HG02571 (cell line): ENCODE data around the gene DCAF11.

Experiments used
- ATAC-seq: cut with Tn5 transposase; IDR thresholded peaks from one replicate; pipeline ENCODE4 v1.9.1; 2021; ENCODE audit warnings: mild to moderate bottlenecking, moderate library complexity; ENCODE audit not compliant: unreplicated experiment

Gene DCAF11

DNA sequence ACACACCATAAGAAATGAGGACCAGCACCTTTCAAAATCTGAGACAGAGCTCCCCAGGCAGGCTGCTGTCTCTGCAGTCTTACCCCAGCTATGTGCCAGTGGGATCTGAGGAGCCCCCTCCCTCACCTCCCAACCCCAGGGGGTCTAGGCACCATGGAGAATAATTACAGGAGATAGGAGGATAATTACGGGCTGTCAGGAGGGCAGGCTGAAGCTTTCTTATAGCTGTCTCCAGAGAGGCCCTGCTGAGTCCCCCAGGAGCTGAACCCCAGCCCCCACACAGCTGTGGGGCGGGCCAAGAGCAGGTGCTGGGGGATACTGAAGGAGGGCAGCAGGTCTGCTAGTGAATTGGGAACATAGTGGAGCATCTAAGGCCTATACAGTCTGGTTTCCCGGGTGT, 36.4 kb upstream of the DCAF11 start:
- no peak for ATAC-seq

DNA sequence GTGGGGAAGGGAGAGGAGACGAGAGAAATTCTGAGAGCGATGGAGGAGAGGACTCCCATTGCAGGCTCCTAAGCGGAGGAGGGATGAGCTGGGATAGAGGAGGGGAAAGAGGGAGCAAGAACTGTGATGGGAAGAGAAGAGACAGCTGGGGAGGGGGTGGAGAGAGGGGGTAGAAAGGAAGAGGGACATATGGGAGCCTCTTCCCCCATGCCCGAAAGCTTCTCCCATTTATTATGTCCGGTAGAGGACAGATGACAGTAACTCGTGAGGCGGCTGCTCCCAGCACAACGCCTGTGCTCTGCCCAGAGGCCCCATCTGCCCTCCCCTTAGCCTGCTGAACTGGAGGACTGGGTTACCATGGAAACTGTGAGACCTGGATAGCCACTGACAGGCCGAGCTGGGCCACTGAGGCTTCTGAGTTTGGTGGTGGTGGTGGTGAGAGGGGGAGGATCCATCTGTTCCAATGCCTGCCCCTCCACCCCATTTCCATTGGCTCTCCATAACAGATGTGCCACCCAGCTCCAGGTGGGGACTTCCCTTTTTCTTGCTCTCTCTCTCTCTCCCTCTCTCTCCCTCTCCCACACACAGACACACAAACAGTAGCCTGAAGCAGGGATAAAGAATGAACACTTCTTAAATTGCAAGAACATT, 35.0 kb upstream of the DCAF11 start:
- ATAC-seq: no peak

DNA sequence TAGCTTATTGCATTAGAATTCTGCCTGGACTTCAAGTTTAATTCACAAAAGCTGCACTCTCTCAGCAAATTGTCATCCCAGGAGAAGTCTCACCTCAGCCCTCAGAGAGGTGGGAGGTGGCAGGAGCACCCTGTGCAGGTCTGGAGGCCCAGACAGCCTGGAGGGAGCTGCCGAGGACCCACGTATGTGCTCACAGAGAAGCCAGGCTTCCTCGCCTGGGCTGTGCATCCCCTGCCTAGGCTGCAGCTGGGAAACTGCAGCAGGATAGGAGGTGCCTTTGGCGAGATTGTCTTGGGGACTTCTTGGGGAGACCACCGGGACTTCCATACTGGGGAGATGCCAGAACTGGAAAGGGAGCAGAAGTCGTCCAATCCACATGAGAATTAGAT, 34.4 kb upstream of the DCAF11 start:
- ATAC-seq: no peak

DNA sequence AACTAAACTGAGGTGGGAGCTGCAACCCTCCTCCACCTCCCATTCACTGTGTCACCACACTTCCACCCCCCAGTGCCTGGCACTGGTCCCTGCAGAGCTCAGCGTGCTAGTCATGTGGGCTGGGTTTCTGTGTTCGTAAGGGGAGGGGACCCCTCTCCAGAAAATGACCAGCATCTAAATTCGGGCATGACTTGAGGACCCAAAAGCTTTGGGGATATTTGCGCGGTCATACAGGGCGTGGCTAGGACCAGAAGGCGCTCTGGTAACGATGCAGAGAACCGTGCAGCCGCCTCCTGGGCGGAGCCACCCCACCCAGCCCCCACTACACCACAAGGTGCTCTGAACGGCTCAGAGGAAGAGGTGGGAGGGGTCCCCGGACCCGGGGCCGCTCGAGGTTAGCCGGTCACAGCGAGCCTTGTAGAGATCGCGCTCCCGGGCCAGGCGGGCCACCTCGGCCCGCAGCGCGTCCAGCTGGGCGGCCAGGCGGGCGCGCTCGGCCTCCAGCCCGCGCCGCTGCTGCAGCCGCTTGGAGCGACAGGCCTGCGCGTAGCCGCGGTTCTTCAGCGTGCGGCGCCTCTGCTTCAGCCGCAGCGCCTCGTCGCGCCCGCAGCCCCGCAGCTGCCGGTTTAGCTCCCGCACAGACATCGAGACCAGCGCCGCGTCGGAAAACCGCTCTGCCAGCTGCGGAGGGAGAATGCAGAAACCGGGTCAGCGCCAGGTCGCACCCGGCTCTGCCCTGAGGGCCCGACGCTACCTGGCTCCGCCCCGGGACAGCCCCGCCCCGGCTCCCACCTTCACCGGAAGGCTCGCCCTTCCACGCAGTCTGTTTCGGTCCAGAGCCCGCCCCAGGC, 33.5 kb upstream of the DCAF11 start:
- ATAC-seq: peak; percentile 80

DNA sequence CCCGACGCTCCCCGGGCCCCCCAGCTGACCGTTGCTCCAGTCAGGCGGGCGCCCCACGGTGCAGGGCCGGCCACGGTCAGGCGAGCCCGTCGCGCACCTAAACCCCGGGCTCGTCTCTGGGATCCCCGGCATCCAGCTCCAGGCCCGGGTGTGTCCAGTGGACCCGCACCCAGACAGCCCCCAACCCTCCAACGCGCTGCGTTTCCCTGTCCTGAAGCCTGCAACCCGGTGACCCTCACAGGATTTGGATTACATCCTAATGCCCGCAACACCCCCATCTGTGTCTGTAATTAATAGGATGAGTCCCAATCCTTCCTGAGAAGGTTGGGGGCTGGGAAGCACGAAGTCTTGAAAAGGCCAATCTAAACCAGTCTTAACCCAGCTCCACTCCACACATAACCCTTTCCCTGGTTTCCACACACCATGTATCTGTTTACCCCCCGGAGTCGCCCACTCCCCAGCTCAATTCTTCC, 32.8 kb upstream of the DCAF11 start:
- no peak for ATAC-seq

DNA sequence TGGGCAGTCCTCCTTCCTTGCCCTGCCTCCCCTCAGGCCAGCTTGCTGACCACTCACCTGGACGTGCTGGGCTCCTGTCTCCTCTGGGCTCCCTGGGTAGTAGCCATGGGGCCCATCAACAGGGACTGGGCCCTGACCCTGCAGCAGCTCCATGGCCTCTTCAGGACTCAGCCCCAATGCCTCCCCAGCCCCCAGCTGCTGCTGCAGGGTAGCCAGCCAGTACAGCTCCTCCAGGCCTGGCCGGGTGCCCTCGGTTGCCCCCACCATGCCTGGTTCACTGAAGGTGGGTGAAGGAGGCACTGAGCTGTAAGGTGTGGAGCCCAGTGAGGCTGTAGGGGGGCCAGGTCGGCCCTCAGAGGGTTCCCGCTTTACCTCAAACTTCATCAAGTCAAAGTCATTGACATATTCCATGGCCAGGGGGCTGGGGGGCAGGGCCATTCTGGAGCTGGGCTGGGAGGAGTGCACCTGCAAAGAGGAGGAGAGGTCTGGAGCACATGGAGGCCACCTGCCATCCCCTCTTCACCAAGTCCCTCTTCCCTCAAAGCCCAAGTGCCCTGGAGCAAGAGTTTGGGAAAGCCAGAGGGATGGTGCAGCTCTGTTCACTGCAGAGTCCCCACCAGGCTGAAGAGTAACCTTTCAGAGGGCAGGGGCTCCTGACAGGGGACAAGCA, 32.0 kb upstream of the DCAF11 start:
- ATAC-seq: no peak

DNA sequence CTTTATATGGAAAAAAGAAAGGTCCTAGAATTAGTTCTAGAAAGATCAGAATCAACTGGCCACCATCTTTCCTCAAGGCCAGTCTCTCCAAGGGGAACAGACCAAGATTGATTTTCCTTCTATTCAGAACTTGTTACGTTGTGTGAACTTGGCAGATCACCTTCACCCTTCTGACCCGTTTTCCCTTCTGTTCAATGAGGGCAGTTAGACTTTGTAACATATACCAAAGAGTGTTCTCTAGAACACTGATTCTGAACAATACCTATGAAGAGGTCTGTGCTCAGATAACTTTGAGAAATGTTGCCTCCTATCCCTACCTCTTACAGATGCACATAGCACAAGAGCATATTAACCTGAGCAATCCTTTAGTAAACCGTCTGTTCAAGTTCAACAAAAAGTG, 31.1 kb upstream of the DCAF11 start:
- ATAC-seq: no peak

DNA sequence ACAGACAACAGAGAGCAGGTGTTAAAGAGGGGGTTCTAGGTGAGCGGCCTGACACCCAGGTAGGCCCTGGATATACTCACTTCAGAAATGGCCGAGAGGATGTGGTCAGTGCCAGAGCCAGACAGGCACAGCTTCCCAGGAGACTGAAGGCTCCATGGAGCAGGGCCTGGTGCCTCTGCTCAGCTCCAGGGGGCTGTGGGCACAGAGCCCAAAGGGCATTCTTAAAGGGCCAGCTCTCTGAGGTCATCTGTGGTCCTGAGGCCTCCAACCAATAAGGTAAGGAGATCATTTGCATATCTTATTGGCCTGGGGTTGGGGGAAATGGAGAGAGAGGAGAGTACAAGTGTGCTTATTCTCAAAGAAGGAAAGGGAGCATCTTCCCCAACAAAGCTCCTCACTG, 30.1 kb upstream of the DCAF11 start:
- ATAC-seq: no peak

DNA sequence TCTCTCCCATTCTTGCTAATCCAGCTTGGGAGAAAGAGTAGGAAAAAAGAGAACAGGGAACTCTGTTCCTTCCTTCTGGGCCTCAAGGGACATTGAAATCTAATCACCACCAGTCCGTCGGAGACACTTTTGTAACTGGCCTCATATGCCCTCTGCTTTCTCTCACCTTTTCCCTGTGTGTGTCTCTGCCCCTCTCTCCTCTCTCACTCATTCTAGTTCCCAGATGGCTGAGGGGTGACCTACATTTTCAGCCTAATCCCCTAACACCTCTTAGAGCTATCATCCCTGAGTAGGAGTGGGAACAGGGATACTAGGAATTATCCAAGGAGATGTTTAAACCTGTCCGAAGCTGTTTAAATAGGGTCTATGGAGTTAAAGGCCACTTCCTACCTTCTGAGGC, 29.4 kb upstream of the DCAF11 start:
- no peak for ATAC-seq

DNA sequence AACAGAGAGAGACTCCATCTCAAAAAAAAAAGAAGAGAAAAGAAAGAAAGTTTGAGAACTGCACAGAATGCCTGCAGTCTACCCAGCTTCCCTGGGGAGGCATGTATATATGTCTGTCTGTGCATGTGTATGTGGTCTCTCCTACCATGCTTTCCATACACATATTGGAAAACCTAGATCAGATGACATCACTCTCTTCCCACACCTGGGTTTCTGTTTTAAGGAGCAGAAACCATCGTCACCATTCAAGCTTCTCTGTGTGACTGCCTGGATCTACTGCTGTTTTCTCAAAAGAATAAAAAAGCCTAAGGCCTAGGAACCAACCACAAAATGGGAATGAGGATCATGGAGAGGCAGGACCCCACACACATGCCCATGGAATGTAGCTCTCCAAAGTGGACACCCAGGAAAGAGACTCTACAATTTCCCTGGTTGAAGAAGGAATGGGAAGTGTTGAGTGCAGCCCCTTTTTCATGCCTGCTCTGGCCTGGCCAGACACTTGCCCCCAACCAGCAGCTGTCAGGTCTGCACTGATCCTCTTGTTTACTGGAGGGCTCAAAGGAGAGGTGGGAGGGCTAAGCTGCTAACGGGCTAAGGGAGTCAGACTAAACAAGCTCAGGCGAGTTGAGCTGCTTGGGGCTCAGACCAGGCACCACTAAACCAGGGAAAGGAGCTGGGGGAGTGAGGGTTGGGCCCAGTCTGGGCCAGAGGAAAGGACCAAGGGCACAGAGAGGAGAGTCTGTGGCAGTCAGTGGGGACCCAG, 28.2 kb upstream of the DCAF11 start:
- no peak for ATAC-seq

DNA sequence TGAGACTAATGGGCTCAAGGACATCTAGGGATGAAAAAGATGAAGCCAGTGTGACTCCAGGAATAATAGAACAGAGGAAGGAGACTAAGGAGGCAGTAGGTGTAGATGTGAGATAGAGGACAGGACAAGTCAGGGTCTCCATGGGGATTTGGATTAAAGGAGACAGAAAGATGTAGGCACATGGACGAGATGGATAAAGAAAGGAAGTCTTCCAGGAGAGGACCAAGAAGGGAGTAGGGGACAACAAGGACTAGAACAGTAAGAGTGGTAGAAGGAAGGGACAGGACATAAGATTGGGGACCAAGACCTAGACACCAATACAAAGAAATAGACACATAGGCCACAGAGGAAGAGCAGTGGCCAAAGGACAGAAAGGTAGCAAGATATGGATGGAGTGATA, 27.6 kb upstream of the DCAF11 start:
- ATAC-seq: no peak

DNA sequence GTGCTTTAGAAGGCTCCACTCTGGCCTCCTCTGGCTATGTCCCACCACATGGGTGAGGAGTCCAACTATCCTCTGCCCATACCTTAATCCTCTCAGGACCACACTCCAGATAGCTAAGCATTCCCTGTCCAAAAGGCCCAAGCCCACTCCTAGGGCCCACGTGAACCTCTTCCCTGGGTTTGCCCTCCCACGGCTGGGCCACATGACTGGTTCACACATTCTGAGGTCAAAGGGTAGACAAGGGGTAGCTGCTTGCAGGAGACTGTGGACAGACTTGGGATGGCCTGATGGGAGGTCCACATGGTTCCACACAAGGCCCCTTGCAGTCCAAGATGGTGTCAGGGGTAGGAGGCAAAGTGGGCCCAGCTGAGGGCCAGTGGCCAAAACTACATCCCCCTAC, 26.5 kb upstream of the DCAF11 start:
- ATAC-seq: no peak

DNA sequence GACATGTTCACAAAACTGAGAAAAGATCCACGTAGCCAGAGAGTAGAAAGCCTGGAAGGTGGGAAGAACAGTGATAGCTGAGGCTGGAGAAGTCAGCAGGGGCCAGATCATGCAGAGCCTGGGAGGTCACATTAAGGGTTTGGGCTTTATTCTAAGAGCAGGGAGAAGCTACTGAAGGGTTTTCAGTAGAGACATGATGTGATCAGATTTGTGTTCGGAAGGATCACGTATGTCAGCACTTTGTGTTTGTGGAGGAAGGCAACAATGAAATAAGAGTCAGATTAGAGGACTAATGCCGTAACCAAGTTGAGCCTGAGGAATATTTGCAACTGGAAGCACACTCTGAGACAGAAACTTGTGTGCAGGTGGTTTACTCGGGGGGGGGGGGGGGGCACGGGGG, 24.7 kb upstream of the DCAF11 start:
- no peak for ATAC-seq

DNA sequence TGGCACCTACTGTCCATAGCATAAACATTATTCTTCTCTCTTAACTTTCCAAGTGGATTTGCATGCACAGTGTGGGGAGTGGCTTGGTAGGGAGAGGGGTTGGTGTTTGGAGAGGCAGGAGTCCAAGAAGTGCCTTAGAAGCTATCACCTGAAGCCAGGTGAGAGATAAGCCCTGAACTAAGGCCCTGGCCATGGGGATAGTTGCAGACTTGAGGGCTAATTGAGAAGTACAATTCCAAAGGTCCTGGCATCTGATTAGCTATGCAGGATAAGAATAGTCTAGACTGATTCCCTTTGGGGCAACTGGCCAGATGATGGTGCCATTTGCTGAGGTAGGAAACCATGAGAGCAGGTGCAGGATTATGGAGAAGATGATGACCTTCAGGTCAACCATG, 22.5 kb upstream of the DCAF11 start:
- ATAC-seq: no peak

DNA sequence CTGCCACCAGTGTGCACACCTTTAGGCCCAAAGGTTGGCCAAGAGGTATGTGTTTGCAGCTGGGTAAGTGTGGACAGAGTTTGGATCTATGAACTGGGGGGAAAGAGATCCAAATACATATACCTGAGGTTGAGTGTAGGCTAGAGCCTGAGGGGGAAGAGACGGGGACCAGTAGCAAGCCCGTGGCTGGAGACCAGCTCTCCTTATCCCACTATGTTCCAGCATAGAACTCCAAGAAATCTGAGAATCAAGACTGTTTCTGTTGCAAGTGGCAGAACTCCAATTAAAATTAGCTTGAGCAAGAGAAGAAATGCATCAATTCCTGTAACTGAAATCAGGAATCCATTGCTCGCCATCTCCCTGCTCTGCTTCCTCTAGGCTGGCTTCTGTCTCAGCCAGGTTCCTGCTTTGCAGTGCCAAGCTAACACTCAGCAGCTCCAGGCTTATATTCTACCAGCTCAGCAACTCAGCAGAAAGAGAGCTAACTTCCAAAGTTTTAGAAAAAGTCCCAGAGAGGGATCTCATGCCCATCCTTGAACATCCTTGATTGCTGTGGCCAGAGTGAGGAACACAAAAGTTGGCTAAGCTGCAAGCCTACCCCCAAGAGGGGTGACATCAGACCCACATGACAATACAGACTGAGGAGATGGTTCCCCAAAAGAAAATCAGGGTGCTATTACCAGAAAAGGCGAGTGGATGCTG, 21.9 kb upstream of the DCAF11 start:
- no peak for ATAC-seq

DNA sequence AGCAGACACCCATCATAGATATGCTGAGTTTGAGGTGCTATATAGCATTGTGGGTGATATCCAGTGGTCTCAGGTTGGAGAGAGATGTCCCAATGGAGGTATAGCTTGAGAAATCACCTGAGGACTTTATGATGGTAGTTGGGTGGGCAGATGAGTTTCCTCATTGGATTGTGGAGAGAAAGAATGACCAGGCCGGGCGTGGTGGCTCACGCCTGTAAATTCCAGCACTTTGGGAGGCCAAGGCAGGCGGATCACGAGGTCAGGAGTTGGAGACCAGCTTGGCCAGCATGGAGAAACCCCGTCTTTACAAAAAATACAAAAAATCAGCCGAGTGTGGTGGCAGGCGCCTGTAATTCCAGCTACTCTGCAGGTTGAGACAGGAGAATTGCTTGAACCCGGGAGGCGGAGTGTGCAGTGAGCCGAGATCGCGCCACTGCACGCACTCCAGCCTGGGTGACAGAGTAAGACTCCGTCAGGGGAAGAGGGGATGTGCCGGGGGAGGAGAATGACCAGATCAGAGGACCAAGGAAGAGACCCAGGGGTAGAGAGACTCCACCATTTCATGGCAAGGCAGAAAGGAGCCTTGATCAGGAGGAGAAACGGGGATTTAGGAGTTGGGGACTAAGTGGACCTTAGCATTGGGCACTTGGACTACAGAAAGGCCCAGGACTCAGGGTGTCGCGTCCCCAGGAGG, 21.2 kb upstream of the DCAF11 start:
- ATAC-seq: no peak

DNA sequence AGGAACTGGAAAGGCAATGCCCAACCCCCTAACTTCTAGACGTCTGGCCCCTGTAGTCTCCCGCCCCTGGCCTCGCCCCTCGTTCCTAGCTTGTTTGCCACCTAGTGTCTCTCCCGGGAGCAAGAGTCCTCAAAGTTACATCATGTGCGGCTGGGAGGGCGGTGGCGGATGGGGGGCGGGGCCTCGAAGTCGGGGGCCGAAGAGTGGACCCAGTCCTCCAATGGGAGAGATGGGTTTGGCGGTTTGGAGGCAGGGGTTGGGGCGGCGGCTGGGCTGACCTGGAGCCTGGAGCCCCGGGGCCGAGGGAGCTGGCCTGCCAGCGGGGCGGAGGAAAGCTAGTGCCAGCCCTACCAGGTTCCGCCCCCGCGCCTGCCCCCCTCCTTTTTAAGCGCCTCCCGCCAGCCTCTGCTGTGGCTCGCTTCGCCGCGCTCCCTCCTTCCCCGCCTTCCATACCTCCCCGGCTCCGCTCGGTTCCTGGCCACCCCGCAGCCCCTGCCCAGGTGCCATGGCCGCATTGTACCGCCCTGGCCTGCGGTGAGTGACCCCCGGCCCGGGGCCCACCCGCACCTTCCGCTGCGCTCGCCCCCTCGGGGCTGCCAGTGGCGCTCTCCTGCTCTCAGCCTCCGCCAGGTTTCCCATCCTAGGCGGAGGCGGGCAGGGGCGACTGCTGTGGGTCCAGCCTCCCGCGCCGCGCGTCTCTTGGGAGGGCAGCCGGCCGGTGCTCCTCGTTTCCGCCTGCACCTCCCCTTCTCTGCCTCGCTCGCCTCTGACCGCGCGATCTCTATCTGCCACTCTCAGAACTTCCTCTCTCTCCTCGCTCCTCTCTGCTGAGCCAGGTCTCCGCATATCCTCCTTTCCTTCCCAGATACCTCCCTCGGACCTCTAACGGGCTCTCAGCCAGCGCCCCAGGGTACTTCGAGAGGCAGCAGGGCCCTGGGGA, 20.4 kb upstream of the DCAF11 start, which contains the start of gene PCK2:
TSS of gene PCK2 (plus strand) at position 411 of the 940 bp plus-strand sequence. CDS start at position 506, 95 bp downstream.
- peak; percentile 48 for ATAC-seq

DNA sequence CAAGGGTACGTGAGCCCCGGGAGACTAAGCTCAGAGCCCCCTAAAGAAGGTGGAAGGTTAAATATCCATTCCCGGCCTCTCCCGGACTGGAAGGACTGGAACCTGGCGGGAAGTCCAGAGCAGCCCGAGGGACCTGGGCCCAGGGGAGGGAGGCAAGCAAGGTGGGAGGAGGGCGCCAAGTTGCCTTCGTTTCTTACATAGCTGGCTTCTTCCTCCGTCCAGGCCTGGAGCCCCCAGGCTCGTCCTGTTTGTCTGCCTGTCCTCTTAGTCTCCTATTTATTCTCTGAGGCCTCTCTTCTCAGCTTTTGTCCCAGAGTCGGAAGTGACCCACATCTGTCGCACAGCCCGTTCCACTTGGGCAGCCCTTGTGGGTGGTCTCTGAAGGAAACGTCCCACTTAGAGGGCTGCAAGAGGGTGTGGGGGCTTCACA, 19.7 kb upstream of the DCAF11 start:
- ATAC-seq: no peak
